Esophagus squamous epithelium (tissue), 4 donors: ENCODE measurements around the gene DTWD1.

Experiments used
- POLR2A ChIP-seq, 4 donors: fragments of 450-650 bp; IDR thresholded peaks; one replicate each; pipeline ENCODE4 v1.6.1; 2017; ENCODE audit warnings: antibody characterized with exemption in 4 of 4, mild to moderate bottlenecking in 4 of 4, moderate library complexity in 3 of 4
- TF ChIP-seq, protein P1 (sequence below), 6 experiments: fragments of 450-650 bp in 4 of 6; fragments of 200-600 bp in 2 of 6; sonication (generic) in 2 of 6; IDR thresholded peaks; one replicate each; pipeline ENCODE4 v1.5.1; 2016 to 2019; ENCODE audit warnings: antibody characterized with exemption in 6 of 6, mild to moderate bottlenecking in 4 of 6, moderate library complexity in 4 of 6

DNA sequence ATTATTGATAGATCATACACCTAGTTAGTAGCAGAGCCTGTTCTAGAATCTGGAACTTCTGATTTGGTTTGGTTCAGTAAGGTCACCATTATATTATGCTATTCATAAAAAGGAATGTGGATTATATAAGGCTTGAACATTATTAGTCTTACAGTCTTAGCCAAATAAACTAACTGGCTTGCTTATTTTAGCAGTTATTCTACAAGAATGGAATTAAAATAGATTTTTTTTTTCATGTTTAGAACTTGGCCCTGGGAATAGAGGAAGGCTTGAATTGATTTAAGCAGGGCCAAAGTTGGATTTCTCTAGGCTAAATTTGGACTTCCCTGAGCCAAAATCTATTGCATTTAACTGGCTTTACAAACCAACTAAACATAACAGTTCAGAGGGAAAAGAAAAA, 24.4 kb downstream of the DTWD1 start:
- TF ChIP-seq, protein P1, sequence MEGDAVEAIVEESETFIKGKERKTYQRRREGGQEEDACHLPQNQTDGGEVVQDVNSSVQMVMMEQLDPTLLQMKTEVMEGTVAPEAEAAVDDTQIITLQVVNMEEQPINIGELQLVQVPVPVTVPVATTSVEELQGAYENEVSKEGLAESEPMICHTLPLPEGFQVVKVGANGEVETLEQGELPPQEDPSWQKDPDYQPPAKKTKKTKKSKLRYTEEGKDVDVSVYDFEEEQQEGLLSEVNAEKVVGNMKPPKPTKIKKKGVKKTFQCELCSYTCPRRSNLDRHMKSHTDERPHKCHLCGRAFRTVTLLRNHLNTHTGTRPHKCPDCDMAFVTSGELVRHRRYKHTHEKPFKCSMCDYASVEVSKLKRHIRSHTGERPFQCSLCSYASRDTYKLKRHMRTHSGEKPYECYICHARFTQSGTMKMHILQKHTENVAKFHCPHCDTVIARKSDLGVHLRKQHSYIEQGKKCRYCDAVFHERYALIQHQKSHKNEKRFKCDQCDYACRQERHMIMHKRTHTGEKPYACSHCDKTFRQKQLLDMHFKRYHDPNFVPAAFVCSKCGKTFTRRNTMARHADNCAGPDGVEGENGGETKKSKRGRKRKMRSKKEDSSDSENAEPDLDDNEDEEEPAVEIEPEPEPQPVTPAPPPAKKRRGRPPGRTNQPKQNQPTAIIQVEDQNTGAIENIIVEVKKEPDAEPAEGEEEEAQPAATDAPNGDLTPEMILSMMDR (IDR thresholded peaks at IDR 0.05) = no peak
- no peak for TF ChIP-seq POLR2A (IDR thresholded peaks at IDR 0.05)
